RKO (cell line): Measurements from ENCODE around the gene DHRS3.
"Not testable (repeated sequence)": the region's sequence is repeated elsewhere in the genome, so short reads cannot be mapped to it uniquely, and the experiment has no call there.

Source experiments
- DNase-seq: peaks from one replicate; pipeline ENCODE4 v3.0.0-alpha.2; 2016; ENCODE audit warnings: low spot score

DHRS3 gene

DNA sequence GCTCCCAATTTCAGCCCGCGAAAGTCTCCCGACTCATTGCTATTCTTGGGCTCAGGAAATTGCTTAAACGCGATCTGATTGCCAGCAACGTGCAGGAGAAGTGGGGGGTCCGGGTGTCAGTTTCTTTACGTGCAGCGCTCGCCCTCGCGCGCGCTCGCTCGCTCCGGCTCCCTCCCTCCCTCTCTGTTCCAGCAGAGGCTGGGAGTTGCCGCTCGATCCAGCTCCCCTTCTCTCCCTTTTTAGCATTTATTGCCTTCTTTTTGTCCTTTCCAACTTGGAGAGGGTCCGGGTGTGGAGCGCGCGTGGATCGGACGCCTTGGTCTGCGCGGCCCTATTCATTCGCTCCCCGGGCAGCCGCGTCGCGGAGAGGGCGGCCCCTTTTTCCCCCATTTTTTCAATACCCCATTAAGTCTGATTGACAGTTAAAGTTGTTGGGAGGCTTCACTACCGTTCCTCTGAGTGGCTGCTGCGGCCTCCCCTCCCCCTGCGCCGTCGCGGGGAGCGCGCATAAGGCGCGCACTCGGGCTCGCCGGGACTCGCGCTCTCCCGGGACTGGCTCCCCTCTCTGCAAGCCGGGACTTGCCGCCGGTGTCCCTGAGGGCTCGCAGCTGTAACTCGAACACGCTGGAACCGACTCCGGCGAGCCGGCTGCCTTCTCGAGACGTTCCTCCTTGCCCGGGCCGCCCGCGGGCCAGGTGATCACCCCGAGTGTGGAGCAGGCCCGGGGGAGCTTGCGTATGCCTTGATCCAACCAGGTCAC lies at the start of gene DHRS3:
Gene DHRS3, minus strand, starts transcription at position 310 of the 760 bp plus-strand sequence. CDS start 862 bp downstream, outside the sequence.
- DNase-seq: peak; percentile 67

GRCh38 chr1:12666141-12666735 lies 48.2 kb upstream of the DHRS3 start:
- no peak for DNase-seq

DNA sequence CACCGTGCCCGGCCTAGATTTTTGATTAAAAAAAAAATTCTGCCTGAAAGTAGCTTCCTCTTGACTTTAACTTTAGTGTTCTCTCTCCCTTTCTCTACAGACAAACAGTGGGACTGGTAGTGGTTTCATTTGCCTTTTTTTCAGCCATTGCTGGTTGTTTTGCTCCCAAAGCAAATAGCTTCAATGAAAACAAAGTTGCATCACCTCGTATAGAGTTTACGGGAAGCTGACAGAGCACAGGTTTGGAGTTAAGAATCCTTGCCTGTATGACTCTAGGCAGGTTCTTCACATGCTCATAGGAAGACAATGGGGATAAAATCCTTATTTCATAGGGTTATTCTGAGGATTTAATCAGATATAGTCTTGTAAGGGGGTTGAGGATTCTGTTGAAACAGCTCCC lies 47.5 kb upstream of the DHRS3 start:
- no peak for DNase-seq

GRCh38 chr1:12662556-12662955 lies 44.5 kb upstream of the DHRS3 start:
- DNase-seq: no peak

GRCh38 chr1:12661606-12662219 lies 43.7 kb upstream of the DHRS3 start:
- DNase-seq: no peak

GRCh38 chr1:12658531-12659453 lies 40.8 kb upstream of the DHRS3 start:
- peak; percentile 80 for DNase-seq

DNA sequence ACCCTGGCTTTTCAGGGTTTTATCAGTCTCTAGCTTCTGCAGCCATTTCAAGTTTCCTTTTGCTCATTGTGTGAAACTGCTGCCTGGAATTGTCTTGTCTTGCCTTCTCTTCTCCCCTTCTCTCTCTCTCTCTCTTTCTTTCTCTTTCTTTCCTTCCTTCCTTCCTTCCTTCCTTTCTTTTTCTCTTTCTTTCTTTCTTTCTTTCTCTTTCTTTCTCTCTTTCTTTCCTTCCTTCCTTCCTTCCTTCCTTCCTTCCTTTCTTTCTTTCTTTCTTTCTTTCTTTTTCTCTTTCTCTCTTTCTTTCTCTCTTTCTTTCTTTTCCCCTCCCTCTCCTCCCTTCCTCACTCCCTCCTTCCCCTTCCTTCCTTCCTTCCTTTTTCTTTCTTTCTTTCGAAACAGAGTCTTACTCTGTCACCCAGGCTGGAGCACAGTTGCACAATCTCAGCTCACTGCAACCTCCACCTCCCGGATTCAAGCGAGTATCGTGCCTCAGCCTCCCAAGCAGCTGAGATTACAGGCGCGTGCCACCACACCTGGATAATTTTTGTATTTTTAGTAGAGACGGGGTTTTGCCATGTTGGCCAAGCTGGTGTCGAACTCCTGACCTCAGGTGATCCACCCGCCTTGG lies 40.0 kb upstream of the DHRS3 start:
- not testable (repeated sequence) for DNase-seq

- DNase-seq: no peak
Observed at GRCh38 chr1:12657060-12657884, 39.3 kb upstream of the DHRS3 start.

- DNase-seq: no peak
Observed at GRCh38 chr1:12656575-12656974, 38.6 kb upstream of the DHRS3 start.

- DNase-seq: no peak
Observed at GRCh38 chr1:12654657-12655056, 36.6 kb upstream of the DHRS3 start.

- DNase-seq: no peak
Observed at GRCh38 chr1:12654004-12654567, 36.1 kb upstream of the DHRS3 start.

- DNase-seq: no peak
Observed at GRCh38 chr1:12649971-12650421, 32.0 kb upstream of the DHRS3 start.

DNA sequence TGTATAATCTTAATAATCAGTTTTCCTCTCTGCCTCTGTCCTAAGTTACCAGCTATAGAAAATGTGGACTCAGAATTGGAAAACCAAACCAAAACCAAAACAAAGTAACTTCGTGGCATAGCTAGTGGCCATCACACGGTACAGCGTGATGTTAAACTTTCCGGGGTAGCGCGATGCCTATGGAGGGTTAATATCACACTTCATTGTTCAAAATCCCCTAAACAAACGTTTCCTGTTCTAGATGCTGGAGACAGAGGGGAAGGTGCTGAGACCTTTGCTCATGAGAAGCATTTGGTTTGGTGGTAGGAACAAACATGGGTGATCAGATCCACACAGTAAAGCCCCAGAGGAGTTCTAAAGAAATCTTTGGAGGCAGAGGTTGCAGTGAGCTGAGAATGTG lies 30.7 kb upstream of the DHRS3 start:
- DNase-seq: no peak

DNA sequence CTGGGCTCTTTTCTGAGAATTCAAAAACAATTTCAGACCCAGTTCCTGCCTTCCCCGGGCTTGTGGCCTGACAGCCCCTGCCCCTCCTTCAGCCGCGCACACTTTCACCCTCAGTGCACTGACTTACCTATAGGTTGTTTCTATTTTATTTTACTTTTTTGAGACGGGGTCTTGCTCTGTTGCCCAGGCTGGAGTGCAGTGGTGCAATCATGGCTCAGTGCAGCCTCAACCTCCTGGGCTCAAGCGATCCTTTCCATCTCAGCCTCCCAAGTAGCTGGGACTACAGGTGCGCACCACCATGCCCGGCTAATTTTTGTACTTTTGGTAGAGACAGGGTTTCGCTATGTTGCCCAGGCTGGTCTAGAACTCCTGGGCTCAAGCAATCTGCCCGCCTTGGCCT lies 27.4 kb upstream of the DHRS3 start:
- DNase-seq: not testable (repeated sequence)

GRCh38 chr1:12644829-12645228 lies 26.8 kb upstream of the DHRS3 start:
- no peak for DNase-seq

- DNase-seq: no peak
Observed at GRCh38 chr1:12644237-12644636, 26.2 kb upstream of the DHRS3 start.

DNA sequence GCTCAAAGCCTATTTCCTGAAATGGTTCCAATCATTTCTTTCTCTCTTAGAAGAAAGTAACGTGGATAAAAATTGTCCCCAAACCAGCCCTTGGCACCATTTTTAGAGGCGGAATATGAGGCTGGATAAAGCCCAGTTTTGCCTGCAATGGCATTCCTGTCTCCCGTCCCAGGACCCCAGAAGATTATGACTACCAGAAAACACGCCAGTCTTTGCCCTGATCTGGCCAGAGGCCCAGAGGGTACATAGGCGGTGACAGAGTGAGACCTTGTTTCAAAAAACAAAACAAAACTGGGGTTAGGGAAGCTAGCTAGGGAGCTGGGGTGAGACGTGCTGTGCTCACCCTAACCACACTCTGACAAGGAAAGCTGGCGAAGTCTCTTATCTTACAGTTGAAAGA lies 25.8 kb upstream of the DHRS3 start, which contains the start of gene AADACL4:
Gene AADACL4, plus strand, starts transcription at position 301 of the 400 bp plus-strand sequence. CDS start 462 bp downstream, outside the sequence.
- no peak for DNase-seq

GRCh38 chr1:12643079-12643478 lies 25.1 kb upstream of the DHRS3 start:
- no peak for DNase-seq

- DNase-seq: no peak
Observed at GRCh38 chr1:12640958-12641272, 22.9 kb upstream of the DHRS3 start.

GRCh38 chr1:12640237-12640957 lies 22.4 kb upstream of the DHRS3 start:
- DNase-seq: peak; percentile 12
